HepG2 (cell line): ENCODE data around the gene TEX14. TPM values are rescaled to one million over a fixed set of nuclear protein-coding genes. Genes with fewer than 3 reads are reported as not detected.

ENCODE experiments used
- CBX1 ChIP-seq: IDR thresholded peaks from one replicate; pipeline ENCODE4 v1.6.1; 2016; ENCODE audit warnings: antibody characterized with exemption, low read depth
- EP300 ChIP-seq, 3 experiments: sonication (generic) in 1 of 3; formaldehyde crosslinking in 1 of 3; IDR thresholded peaks; 2 replicates each; pipeline versions ENCODE4 v1.5.1 to v1.6.1; 2011 to 2020; ENCODE audit warnings: low read depth in 2 of 3, low read length in 2 of 3, borderline replicate concordance in 1 of 3, improper control_type of control experiment in 1 of 3, mild to moderate bottlenecking in 1 of 3, missing genetic modification reagents in 1 of 3, moderate library complexity in 1 of 3
- HCFC1 ChIP-seq: fragments of 150-350 bp; IDR thresholded peaks from 2 replicates; pipeline ENCODE4 v1.6.1; 2014; ENCODE audit warnings: low read depth, low read length
- HES4 ChIP-seq: sonication (generic); formaldehyde crosslinking; IDR thresholded peaks from 2 replicates; pipeline ENCODE4 v1.9.0; 2021; ENCODE audit warnings: mild to moderate bottlenecking, missing genetic modification reagents, borderline replicate concordance
- KDM5A ChIP-seq: fragments of 200-600 bp; sonication (generic); IDR thresholded peaks from 2 replicates; pipeline ENCODE4 v1.7.0; 2018; ENCODE audit warnings: antibody characterized with exemption, mild to moderate bottlenecking, low read length, borderline replicate concordance
- NR2F2 ChIP-seq: IDR thresholded peaks from 2 replicates; pipeline ENCODE4 v1.6.1; 2012; ENCODE audit warnings: low read depth, inconsistent platforms, borderline replicate concordance
- POLR2AphosphoS5 ChIP-seq: IDR thresholded peaks from 2 replicates; pipeline ENCODE4 v1.6.1; 2012; ENCODE audit warnings: low read depth, low read length
- RBM22 ChIP-seq: fragments of 200-400 bp; formaldehyde crosslinking; optimal IDR thresholded peaks from 2 replicates; pipeline ENCODE3; 2017; ENCODE audit warnings: mild to moderate bottlenecking, low read length, moderate library complexity
- SMYD3 ChIP-seq: sonication (generic); formaldehyde crosslinking; IDR thresholded peaks from 2 replicates; pipeline ENCODE4 v1.8.1; 2023; ENCODE audit warnings: mild to moderate bottlenecking, missing genetic modification reagents
- SP2 ChIP-seq: sonication (generic); formaldehyde crosslinking; IDR thresholded peaks from 2 replicates; pipeline ENCODE4 v1.5.1; 2020; ENCODE audit warnings: mild to moderate bottlenecking, missing genetic modification reagents
- SRSF9 ChIP-seq: fragments of 200-400 bp; formaldehyde crosslinking; IDR thresholded peaks from 2 replicates; pipeline ENCODE4 v1.6.1; 2018; ENCODE audit warnings: borderline replicate concordance, mild to moderate bottlenecking, low read depth, low read length; ENCODE audit not compliant: insufficient read depth, poor library complexity, severe bottlenecking
- ZBTB3 ChIP-seq: sonication (generic); formaldehyde crosslinking; IDR thresholded peaks from 2 replicates; pipeline ENCODE4 v1.4.0; 2020; ENCODE audit warnings: low read depth, mild to moderate bottlenecking, moderate library complexity, missing genetic modification reagents, borderline replicate concordance
- ZIK1 ChIP-seq: sonication (generic); formaldehyde crosslinking; IDR thresholded peaks from 2 replicates; pipeline ENCODE4 v1.5.0; 2020; ENCODE audit warnings: mild to moderate bottlenecking, low read depth, missing genetic modification reagents, borderline replicate concordance
- ZKSCAN8 ChIP-seq: IDR thresholded peaks from 2 replicates; pipeline ENCODE4 v1.6.1; 2016; ENCODE audit warnings: borderline replicate concordance, missing genetic modification reagents, missing compliant biosample characterization
- ZNF207 ChIP-seq: fragments of 450-650 bp; IDR thresholded peaks from 2 replicates; pipeline ENCODE4 v1.6.1; 2016; ENCODE audit warnings: antibody characterized with exemption, borderline replicate concordance
- ZNF251 ChIP-seq: sonication (generic); formaldehyde crosslinking; IDR thresholded peaks from 2 replicates; pipeline ENCODE4 v1.9.0; 2021; ENCODE audit warnings: mild to moderate bottlenecking, missing genetic modification reagents
- ZNF264 ChIP-seq: sonication (generic); formaldehyde crosslinking; IDR thresholded peaks from 2 replicates; pipeline ENCODE4 v1.4.0; 2020; ENCODE audit warnings: missing genetic modification reagents
- ZNF44 ChIP-seq: sonication (generic); formaldehyde crosslinking; IDR thresholded peaks from 2 replicates; pipeline ENCODE4 v1.5.1; 2020; ENCODE audit warnings: mild to moderate bottlenecking, missing genetic modification reagents
- ZNF652 ChIP-seq: IDR thresholded peaks from 2 replicates; pipeline ENCODE4 v1.6.1; 2016; ENCODE audit warnings: low read depth, borderline replicate concordance
- ZNF737 ChIP-seq: sonication (generic); formaldehyde crosslinking; IDR thresholded peaks from 2 replicates; pipeline ENCODE4 v1.5.0; 2020; ENCODE audit warnings: missing genetic modification reagents, mild to moderate bottlenecking, borderline replicate concordance
- ZSCAN30 ChIP-seq: sonication (generic); formaldehyde crosslinking; IDR thresholded peaks from 2 replicates; pipeline ENCODE4 v1.5.0; 2020; ENCODE audit warnings: mild to moderate bottlenecking, missing genetic modification reagents
- polyA plus RNA-seq, 8 experiments: library from polyadenylated mRNA; depleted of rRNA in 3 of 8; stranded (reverse) in 7 of 8; unstranded in 1 of 8; fragments of >200 nt; fragmentation: Illumina TruSeq in 4 of 8; extraction: Trizol in 4 of 8; gene quantifications; 2 replicates each; pipeline versions ENCODE4 v1.2.1 to v1.2.3, GENCODE V29; 2011 to 2016; ENCODE audit warnings: low read depth in 4 of 8, missing spikeins in 1 of 8, mixed read lengths in 1 of 8; ENCODE audit not compliant: insufficient read depth in 1 of 8
- total RNA-seq, 5 experiments: library from RNA; depleted of rRNA; stranded (reverse); fragments of >200 nt; fragmentation: Illumina TruSeq; extraction: Trizol; gene quantifications; 2 replicates each; pipeline ENCODE4 v1.2.3, GENCODE V29; 2016; ENCODE audit warnings: low read depth in 1 of 5
- TF ChIP-seq, protein P1 (sequence below): IDR thresholded peaks from 2 replicates; pipeline ENCODE4 v1.6.1; 2016; ENCODE audit warnings: control low read depth
- TF ChIP-seq, protein P2 (sequence below): sonication (generic); formaldehyde crosslinking; IDR thresholded peaks from 2 replicates; pipeline ENCODE4 v1.8.1; 2023; ENCODE audit warnings: mild to moderate bottlenecking, missing genetic modification reagents
- TF ChIP-seq, protein P3 (sequence below): fragments of 450-650 bp; IDR thresholded peaks from 2 replicates; pipeline ENCODE4 v1.6.1; 2017
- TF ChIP-seq, protein P4 (sequence below): sonication (generic); formaldehyde crosslinking; IDR thresholded peaks from 2 replicates; pipeline ENCODE4 v1.4.0; 2020; ENCODE audit warnings: mild to moderate bottlenecking, missing genetic modification reagents
- TF ChIP-seq, protein P5 (sequence below): IDR thresholded peaks from 2 replicates; pipeline ENCODE4 v1.6.1; 2016; ENCODE audit warnings: missing compliant biosample characterization, missing genetic modification reagents, borderline replicate concordance

The TEX14 gene
- total and polyA plus RNA-seq, 2 of the 13 experiments (the other 11 are each of a cell fraction or from before 2014, with no cell fraction given) = 0.04 to 0.07 TPM

DNA sequence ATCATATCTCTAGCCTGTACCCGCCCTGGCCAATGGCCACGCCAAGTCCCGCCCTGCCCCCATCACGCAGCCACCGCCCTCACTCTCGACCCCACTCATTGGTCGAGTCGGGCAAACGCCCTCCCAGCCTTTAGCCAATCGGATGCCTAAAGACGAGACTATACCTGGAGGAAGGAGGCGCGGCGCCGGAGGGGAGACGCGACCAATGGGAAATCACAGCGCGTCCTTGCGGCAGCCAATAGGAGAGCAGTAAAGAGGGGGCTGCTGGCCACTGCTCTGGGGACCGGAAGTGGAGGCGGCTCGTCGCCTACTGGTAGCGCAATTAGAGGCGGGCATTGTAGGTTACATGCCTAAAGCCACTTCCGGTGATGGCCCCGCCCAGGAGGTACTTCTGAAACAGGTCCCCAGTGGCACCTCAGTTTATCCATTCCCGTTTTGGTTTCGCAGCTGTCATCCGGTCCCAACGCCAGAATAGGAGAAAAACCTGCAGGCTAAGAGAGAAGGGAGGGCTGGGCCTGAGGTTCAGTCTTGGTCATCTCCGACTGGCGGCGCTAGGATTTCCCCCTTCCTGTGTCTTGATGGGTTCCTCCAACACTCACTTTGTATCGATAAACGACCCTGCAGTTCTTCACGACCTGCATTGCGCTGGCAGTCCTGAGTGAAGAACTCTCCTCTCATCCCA is 173.8 kb downstream of the TEX14 start (continued):
- TF ChIP-seq SMYD3 (CRISPR knock-in tag) (no peak), ZNF737 (CRISPR knock-in tag) (no peak), ZNF207 (no peak), EP300 (IDR thresholded peaks at IDR 0.05; ENCODE audit: low read depth in 2 of 2, low read length in 2 of 2) (peak; percentile 37 to 51; a peak in 3 of 4 replicates), EP300 (CRISPR knock-in tag; IDR thresholded peaks at IDR 0.05; ENCODE audit: borderline replicate concordance) (no peak; the same call in 1 of the 2 replicates), NR2F2 (no peak), SRSF9 (no peak), SP2 (peak; percentile 97), ZNF264 (CRISPR knock-in tag) (no peak), RBM22 (no peak), ZNF44 (CRISPR knock-in tag) (no peak), ZNF652 (CRISPR knock-in tag) (no peak), HES4 (CRISPR knock-in tag) (0 out of 2 replicates have a peak, but pooled peaks have one; percentile 22), KDM5A (peak; percentile 100), HCFC1 (peak; percentile 64; the same call in 1 of the 2 replicates), ZIK1 (CRISPR knock-in tag) (no peak), ZSCAN30 (CRISPR knock-in tag) (no peak), ZKSCAN8 (CRISPR knock-in tag) (peak; percentile 16; the same call in 1 of the 2 replicates), POLR2AphosphoS5 (peak; percentile 66; the same call in 1 of the 2 replicates), ZNF251 (CRISPR knock-in tag) (0 out of 2 replicates have a peak, but pooled peaks have one; percentile 68), CBX1 (peak; percentile 21), ZBTB3 (CRISPR knock-in tag) (no peak)
- TF ChIP-seq, protein P1, sequence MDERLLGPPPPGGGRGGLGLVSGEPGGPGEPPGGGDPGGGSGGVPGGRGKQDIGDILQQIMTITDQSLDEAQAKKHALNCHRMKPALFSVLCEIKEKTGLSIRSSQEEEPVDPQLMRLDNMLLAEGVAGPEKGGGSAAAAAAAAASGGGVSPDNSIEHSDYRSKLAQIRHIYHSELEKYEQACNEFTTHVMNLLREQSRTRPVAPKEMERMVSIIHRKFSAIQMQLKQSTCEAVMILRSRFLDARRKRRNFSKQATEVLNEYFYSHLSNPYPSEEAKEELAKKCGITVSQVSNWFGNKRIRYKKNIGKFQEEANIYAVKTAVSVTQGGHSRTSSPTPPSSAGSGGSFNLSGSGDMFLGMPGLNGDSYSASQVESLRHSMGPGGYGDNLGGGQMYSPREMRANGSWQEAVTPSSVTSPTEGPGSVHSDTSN (CRISPR knock-in tag) = no peak
- TF ChIP-seq, protein P2, sequence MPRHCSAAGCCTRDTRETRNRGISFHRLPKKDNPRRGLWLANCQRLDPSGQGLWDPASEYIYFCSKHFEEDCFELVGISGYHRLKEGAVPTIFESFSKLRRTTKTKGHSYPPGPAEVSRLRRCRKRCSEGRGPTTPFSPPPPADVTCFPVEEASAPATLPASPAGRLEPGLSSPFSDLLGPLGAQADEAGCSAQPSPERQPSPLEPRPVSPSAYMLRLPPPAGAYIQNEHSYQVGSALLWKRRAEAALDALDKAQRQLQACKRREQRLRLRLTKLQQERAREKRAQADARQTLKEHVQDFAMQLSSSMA (CRISPR knock-in tag) = peak; percentile 99
- TF ChIP-seq, protein P3, sequence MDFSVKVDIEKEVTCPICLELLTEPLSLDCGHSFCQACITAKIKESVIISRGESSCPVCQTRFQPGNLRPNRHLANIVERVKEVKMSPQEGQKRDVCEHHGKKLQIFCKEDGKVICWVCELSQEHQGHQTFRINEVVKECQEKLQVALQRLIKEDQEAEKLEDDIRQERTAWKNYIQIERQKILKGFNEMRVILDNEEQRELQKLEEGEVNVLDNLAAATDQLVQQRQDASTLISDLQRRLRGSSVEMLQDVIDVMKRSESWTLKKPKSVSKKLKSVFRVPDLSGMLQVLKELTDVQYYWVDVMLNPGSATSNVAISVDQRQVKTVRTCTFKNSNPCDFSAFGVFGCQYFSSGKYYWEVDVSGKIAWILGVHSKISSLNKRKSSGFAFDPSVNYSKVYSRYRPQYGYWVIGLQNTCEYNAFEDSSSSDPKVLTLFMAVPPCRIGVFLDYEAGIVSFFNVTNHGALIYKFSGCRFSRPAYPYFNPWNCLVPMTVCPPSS = no peak
- TF ChIP-seq, protein P4, sequence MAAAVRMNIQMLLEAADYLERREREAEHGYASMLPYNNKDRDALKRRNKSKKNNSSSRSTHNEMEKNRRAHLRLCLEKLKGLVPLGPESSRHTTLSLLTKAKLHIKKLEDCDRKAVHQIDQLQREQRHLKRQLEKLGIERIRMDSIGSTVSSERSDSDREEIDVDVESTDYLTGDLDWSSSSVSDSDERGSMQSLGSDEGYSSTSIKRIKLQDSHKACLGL (CRISPR knock-in tag) = no peak
- TF ChIP-seq, protein P5, sequence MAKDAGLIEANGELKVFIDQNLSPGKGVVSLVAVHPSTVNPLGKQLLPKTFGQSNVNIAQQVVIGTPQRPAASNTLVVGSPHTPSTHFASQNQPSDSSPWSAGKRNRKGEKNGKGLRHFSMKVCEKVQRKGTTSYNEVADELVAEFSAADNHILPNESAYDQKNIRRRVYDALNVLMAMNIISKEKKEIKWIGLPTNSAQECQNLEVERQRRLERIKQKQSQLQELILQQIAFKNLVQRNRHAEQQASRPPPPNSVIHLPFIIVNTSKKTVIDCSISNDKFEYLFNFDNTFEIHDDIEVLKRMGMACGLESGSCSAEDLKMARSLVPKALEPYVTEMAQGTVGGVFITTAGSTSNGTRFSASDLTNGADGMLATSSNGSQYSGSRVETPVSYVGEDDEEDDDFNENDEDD = peak; percentile 26; the same call in 1 of the 2 replicates
